IPS DF 4.7 (cell line): Measurements from ENCODE around the gene AK4.

ENCODE experiments used
- DNase-seq: peaks from one replicate; pipeline ENCODE4 v3.0.0-alpha.2; 2013; ENCODE audit warnings: low spot score; ENCODE audit errors: extremely low read depth

AK4 gene

GRCh38 chr1:65277605-65278347, 129.8 kb downstream of the AK4 start:
- DNase-seq, result no peak

- no peak for DNase-seq
Measured at GRCh38 chr1:65278376-65279069, 130.5 kb downstream of the AK4 start.

GRCh38 chr1:65279070-65279779, 131.2 kb downstream of the AK4 start:
- no peak for DNase-seq
